OCI-LY1 (cell line): Measurements from ENCODE around the gene FBLIM1.

Experiments
- H2AFZ ChIP-seq: fragments of 200-600 bp; sonication (generic), shearing (Covaris generic); 2 replicates; pipeline ENCODE4 v1.6.0; 2014; ENCODE audit warnings: antibody characterized with exemption, mild to moderate bottlenecking, low read length
- H3F3A ChIP-seq: fragments of 200-600 bp; sonication (generic), shearing (Covaris generic); 2 replicates; pipeline ENCODE4 v1.6.0; 2014; ENCODE audit warnings: mild to moderate bottlenecking, antibody characterized with exemption, low read length, moderate library complexity; ENCODE audit not compliant: insufficient read depth
- H3K27ac ChIP-seq: fragments of 200-600 bp; sonication (generic); 2 replicates; pipeline ENCODE4 v1.5.1; 2014; ENCODE audit warnings: low read length, mixed run types, mild to moderate bottlenecking, low read depth; ENCODE audit not compliant: poor library complexity, severe bottlenecking
- H3K27me3 ChIP-seq: fragments of 200-600 bp; sonication (generic); 2 replicates; pipeline ENCODE4 v1.6.0; 2014; ENCODE audit warnings: antibody characterized with exemption, mild to moderate bottlenecking, low read length, moderate library complexity; ENCODE audit not compliant: insufficient read depth
- H3K36me3 ChIP-seq: fragments of 200-600 bp; sonication (generic); 2 replicates; pipeline ENCODE4 v1.6.1; 2014; ENCODE audit warnings: mild to moderate bottlenecking, antibody characterized with exemption, low read length, moderate library complexity, mixed read lengths; ENCODE audit not compliant: insufficient read depth
- H3K4me1 ChIP-seq: fragments of 200-600 bp; sonication (generic); 2 replicates; pipeline ENCODE4 v1.5.1; 2014; ENCODE audit warnings: mild to moderate bottlenecking, low read length, moderate library complexity; ENCODE audit not compliant: insufficient read depth, severe bottlenecking
- H3K4me2 ChIP-seq: fragments of 200-600 bp; sonication (generic), shearing (Covaris generic); 2 replicates; pipeline ENCODE4 v1.6.1; 2014; ENCODE audit warnings: low read length
- H3K4me3 ChIP-seq: fragments of 200-600 bp; sonication (generic); 2 replicates; pipeline ENCODE4 v1.5.1; 2014; ENCODE audit warnings: low read length, low read depth, mild to moderate bottlenecking, mixed read lengths; ENCODE audit not compliant: poor library complexity, severe bottlenecking
- H3K79me2 ChIP-seq: fragments of 200-600 bp; shearing (Covaris generic); 2 replicates; pipeline ENCODE4 v1.6.1; 2016; ENCODE audit warnings: mixed run types, low read length, mixed read lengths; ENCODE audit not compliant: insufficient read depth
- H3K9ac ChIP-seq: fragments of 200-600 bp; sonication (generic), shearing (Covaris generic); 2 replicates; pipeline ENCODE4 v1.6.1; 2014; ENCODE audit warnings: mild to moderate bottlenecking, low read length, mixed read lengths
- H3K9me2 ChIP-seq: fragments of 200-600 bp; sonication (generic), shearing (Covaris generic); 2 replicates; pipeline ENCODE4 v1.6.1; 2014; ENCODE audit warnings: low read depth, mild to moderate bottlenecking, low read length, mixed read lengths
- H3K9me3 ChIP-seq: fragments of 200-600 bp; shearing (Covaris generic); 2 replicates; pipeline ENCODE4 v1.6.1; 2014; ENCODE audit warnings: low read length, mixed read lengths
- H4K20me1 ChIP-seq: fragments of 200-600 bp; sonication (generic), shearing (Covaris generic); 2 replicates; pipeline ENCODE4 v1.6.0; 2016; ENCODE audit warnings: mild to moderate bottlenecking, low read length; ENCODE audit not compliant: insufficient read depth
- CTCF ChIP-seq: fragments of 200-600 bp; sonication (generic), shearing (Covaris generic); IDR thresholded peaks from 2 replicates; pipeline ENCODE4 v1.5.1; 2017; ENCODE audit warnings: mild to moderate bottlenecking, antibody characterized with exemption, low read length, moderate library complexity, mixed read lengths
- EZH2 ChIP-seq: fragments of 200-600 bp; sonication (generic), shearing (Covaris generic); IDR thresholded peaks from 2 replicates; pipeline ENCODE4 v1.8.0; 2017; ENCODE audit warnings: borderline replicate concordance, mixed run types, mild to moderate bottlenecking, antibody characterized with exemption, low read length, moderate library complexity, mixed read lengths

FBLIM1 gene

GRCh38 chr1:15810073-15810472 is 51.5 kb downstream of the FBLIM1 start:
- no peak for TF ChIP-seq CTCF
- Histone ChIP-seq H3K9ac (no peak overlapping the region), H2AFZ (no peak overlapping the region), H4K20me1 (no peaks in the 10 kb centered on the region), H3K36me3 (no peaks in the 10 kb centered on the region; the same call in 1 of the 2 replicates), H3K4me1 (peaks cover 4% of the 10 kb centered on the region), H3K27ac (no peak overlapping the region), H3K9me2 (no peaks in the 10 kb centered on the region), H3F3A (no peaks in the 10 kb centered on the region), H3K79me2 (no peaks in the 10 kb centered on the region), H3K4me3 (no peak overlapping the region), H3K9me3 (no peaks in the 10 kb centered on the region), H3K4me2 (no peak overlapping the region), H3K27me3 (no peaks in the 10 kb centered on the region)

GRCh38 chr1:15816674-15817073 is 58.1 kb downstream of the FBLIM1 start:
- TF ChIP-seq EZH2 (no peak), CTCF (no peak)
- no peaks in the 10 kb centered on the region for H3F3A ChIP-seq
- no peaks in the 10 kb centered on the region for H3K79me2 ChIP-seq
- no peak overlapping the region for H2AFZ ChIP-seq
- H3K4me1 ChIP-seq: peaks cover 11% of the 10 kb centered on the region
- H3K9me2 ChIP-seq: no peaks in the 10 kb centered on the region
- H3K4me2 ChIP-seq: no peak overlapping the region
- H4K20me1 ChIP-seq: no peaks in the 10 kb centered on the region
- H3K9ac ChIP-seq: no peak overlapping the region
- H3K27ac ChIP-seq: no peak overlapping the region
- no peak overlapping the region for H3K4me3 ChIP-seq
- H3K27me3 ChIP-seq: no peaks in the 10 kb centered on the region
- H3K9me3 ChIP-seq: no peaks in the 10 kb centered on the region
- no peaks in the 10 kb centered on the region for H3K36me3 ChIP-seq

GRCh38 chr1:15820478-15820877 is 61.9 kb downstream of the FBLIM1 start:
- TF ChIP-seq CTCF (no peak), EZH2 (no peak)
- Histone ChIP-seq H3K4me3 (no peak overlapping the region), H3K9me3 (no peaks in the 10 kb centered on the region), H3K36me3 (no peaks in the 10 kb centered on the region), H3K9ac (no peak overlapping the region), H4K20me1 (no peaks in the 10 kb centered on the region), H2AFZ (no peak overlapping the region), H3K4me2 (no peak overlapping the region), H3K27me3 (no peaks in the 10 kb centered on the region), H3K79me2 (no peaks in the 10 kb centered on the region), H3K9me2 (no peaks in the 10 kb centered on the region), H3F3A (no peaks in the 10 kb centered on the region), H3K27ac (no peak overlapping the region), H3K4me1 (peaks cover 8% of the 10 kb centered on the region)
